Measurements from ENCODE around the gene NUP35.
"Not testable (repeated sequence)": the region's sequence is repeated elsewhere in the genome, so short reads cannot be mapped to it uniquely, and the experiment has no call there.

- not testable (repeated sequence) for TF ChIP-seq POLR2A (IDR thresholded peaks at IDR 0.05)
- TF ChIP-seq, protein P1, sequence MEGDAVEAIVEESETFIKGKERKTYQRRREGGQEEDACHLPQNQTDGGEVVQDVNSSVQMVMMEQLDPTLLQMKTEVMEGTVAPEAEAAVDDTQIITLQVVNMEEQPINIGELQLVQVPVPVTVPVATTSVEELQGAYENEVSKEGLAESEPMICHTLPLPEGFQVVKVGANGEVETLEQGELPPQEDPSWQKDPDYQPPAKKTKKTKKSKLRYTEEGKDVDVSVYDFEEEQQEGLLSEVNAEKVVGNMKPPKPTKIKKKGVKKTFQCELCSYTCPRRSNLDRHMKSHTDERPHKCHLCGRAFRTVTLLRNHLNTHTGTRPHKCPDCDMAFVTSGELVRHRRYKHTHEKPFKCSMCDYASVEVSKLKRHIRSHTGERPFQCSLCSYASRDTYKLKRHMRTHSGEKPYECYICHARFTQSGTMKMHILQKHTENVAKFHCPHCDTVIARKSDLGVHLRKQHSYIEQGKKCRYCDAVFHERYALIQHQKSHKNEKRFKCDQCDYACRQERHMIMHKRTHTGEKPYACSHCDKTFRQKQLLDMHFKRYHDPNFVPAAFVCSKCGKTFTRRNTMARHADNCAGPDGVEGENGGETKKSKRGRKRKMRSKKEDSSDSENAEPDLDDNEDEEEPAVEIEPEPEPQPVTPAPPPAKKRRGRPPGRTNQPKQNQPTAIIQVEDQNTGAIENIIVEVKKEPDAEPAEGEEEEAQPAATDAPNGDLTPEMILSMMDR (IDR thresholded peaks at IDR 0.05), result not testable (repeated sequence)
Measured at GRCh38 chr2:183166976-183167375, 42.7 kb downstream of the NUP35 start.

Data from lower leg skin (tissue), 3 donors.